Glutamatergic neuron (in vitro differentiated cells): ENCODE measurements around the gene DCUN1D2. TPM values are rescaled to one million over a fixed set of nuclear protein-coding genes. Genes with fewer than 3 reads are reported as not detected.

Source experiments
- DNase-seq: peaks from one replicate; pipeline ENCODE4 v3.0.0; 2022
- H3K27ac Mint-ChIP-seq: one replicate; pipeline ENCODE4 v1.8.0; 2020; ENCODE audit warnings: mild to moderate bottlenecking, mixed read lengths, inconsistent platforms; ENCODE audit not compliant: unreplicated experiment
- H3K27me3 Mint-ChIP-seq: one replicate; pipeline ENCODE4 v1.8.0; 2020; ENCODE audit warnings: mild to moderate bottlenecking, moderate library complexity, mixed read lengths, inconsistent platforms; ENCODE audit not compliant: unreplicated experiment
- H3K36me3 Mint-ChIP-seq: one replicate; pipeline ENCODE4 v1.8.0; 2020; ENCODE audit warnings: mild to moderate bottlenecking, mixed read lengths, inconsistent platforms; ENCODE audit not compliant: unreplicated experiment
- H3K4me1 Mint-ChIP-seq: one replicate; pipeline ENCODE4 v1.8.0; 2020; ENCODE audit warnings: mild to moderate bottlenecking, low read depth, mixed read lengths, inconsistent platforms; ENCODE audit not compliant: unreplicated experiment
- H3K4me3 Mint-ChIP-seq: one replicate; pipeline ENCODE4 v1.8.0; 2020; ENCODE audit warnings: mild to moderate bottlenecking, mixed read lengths, inconsistent platforms; ENCODE audit not compliant: unreplicated experiment
- H3K9me3 Mint-ChIP-seq: one replicate; pipeline ENCODE4 v1.8.0; 2020; ENCODE audit warnings: mild to moderate bottlenecking, moderate library complexity, mixed read lengths, inconsistent platforms; ENCODE audit not compliant: unreplicated experiment
- total RNA-seq: library from RNA; stranded (reverse); fragmentation: NEBNext Ultra II Directional; extraction: Animal tissue kit (Norgen Biotek cat#: 25700); gene quantifications from one replicate; pipeline ENCODE4 v1.2.1, GENCODE V29; 2021; ENCODE audit not compliant: unreplicated experiment
- TF ChIP-seq, protein P1 (sequence below): fragments of 200-600 bp; sonication (generic); IDR thresholded peaks from one replicate; pipeline ENCODE4 v1.5.0; 2021; ENCODE audit not compliant: partially characterized antibody, unreplicated experiment

DCUN1D2 gene
- total RNA-seq, 1 donor from 2014 or later = 97.7 TPM

DNA sequence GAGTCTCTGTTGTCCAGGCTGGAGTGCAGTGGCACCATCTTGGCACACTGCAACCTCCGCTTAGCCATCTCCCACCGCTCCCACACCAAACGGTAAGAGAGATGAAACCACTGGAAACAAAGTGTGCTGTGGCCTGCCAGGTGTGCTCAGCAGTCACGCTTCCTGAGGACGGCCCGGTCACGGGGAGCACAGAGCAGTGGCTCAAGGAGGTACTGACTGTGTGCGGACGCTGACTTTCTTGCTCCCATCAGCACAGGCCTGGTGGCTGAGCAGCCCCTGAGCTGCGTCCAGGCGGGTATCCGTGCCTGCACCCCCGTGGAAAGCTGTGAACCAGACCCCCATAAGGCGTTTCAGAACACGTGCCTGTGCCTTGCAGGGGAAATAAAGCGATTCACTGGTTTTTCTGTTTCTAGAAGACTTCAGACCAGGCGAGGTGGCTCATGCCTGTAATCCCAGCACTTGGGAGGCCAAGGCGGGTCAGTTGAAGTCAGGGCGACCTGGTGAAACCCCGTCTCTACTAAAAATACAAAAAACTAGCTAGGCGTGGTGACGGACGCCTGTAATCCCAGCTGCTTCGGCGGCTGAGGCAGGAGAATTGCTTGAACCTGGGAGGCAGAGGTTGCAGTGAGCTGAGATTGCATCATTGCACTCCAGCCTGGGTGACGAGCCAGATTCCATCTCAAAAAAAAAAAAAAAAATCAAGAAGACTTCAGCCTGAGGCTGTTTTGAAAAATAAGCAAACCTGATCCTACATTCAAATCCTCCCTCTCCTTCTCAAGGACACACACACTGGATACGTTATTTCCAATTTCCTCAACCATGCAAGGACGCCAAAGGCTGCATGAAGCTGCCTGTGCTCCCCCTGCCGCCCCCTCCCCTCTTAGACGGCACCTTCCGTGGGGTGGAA lies 62.7 kb downstream of the DCUN1D2 start:
- Mint-ChIP-seq H3K4me3 (no peak overlapping the region), H3K36me3 (peaks cover 4% of the 10 kb centered on the region), H3K27ac (peak overlapping the region; percentile 12), H3K27me3 (peaks cover 6% of the 10 kb centered on the region), H3K9me3 (peaks cover 2% of the 10 kb centered on the region), H3K4me1 (peaks cover 11% of the 10 kb centered on the region)
- TF ChIP-seq, protein P1, sequence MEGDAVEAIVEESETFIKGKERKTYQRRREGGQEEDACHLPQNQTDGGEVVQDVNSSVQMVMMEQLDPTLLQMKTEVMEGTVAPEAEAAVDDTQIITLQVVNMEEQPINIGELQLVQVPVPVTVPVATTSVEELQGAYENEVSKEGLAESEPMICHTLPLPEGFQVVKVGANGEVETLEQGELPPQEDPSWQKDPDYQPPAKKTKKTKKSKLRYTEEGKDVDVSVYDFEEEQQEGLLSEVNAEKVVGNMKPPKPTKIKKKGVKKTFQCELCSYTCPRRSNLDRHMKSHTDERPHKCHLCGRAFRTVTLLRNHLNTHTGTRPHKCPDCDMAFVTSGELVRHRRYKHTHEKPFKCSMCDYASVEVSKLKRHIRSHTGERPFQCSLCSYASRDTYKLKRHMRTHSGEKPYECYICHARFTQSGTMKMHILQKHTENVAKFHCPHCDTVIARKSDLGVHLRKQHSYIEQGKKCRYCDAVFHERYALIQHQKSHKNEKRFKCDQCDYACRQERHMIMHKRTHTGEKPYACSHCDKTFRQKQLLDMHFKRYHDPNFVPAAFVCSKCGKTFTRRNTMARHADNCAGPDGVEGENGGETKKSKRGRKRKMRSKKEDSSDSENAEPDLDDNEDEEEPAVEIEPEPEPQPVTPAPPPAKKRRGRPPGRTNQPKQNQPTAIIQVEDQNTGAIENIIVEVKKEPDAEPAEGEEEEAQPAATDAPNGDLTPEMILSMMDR = no peak
- DNase-seq = no peak

DNA sequence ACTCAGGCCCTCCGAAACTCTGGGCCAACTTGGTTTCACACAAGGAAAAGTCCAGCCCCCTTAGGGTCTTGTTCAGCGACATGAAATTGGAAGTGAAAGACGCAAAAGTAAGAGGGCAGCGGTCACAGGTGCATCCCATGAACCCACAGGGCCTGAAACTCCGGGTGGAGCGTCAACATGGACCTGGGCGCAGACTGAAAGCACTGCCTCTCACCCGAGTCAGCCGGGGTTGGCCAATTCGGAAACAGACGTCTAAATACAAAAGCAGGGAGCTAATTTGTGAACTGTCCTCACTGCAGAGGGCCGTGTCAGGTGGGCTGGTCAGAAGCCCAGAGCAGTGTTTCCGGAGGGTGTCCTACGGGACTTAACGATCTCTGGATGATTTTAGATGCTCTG lies 63.9 kb downstream of the DCUN1D2 start:
- H3K4me1 Mint-ChIP-seq = peaks cover 13% of the 10 kb centered on the region
- no peak overlapping the region for H3K4me3 Mint-ChIP-seq
- no peak for DNase-seq
- peaks cover 4% of the 10 kb centered on the region for H3K36me3 Mint-ChIP-seq
- TF ChIP-seq, protein P1 = no peak
- no peak overlapping the region for H3K27ac Mint-ChIP-seq
- H3K9me3 Mint-ChIP-seq = peaks cover 2% of the 10 kb centered on the region
- peaks cover 6% of the 10 kb centered on the region for H3K27me3 Mint-ChIP-seq

DNA sequence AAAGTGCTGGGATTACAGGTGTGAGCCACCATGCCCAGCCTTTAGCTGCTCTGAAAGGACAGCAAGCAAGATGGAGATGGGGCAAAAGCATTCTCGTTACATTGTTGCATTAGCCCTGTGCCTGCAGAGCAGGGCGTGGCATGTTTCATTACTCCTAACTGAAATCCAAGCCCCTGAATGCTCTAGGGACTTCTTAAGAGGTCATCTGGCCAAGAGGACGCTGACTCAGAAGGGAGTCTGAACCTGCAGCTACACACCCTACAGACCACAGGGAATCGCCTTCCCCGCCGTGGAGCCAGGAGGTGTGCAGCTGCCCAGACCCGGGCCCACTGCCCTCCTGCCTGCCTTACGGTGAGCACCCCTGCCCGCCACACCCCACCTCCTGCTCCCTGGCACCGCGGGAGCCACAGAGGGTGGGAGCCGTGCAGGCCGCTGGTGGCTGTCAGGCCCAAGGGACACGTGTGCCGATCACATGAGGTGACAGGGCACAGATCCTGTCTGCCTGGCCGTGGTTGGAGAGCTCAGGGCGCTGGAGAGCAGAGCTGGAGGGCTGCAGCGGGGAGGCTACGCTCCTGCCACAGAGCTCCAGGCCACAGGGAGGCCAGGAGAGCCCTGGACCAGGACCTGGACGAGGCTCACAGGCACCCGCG lies 64.4 kb downstream of the DCUN1D2 start:
- TF ChIP-seq, protein P1 = no peak
- Mint-ChIP-seq H3K36me3 (peaks cover 4% of the 10 kb centered on the region), H3K9me3 (peaks cover 2% of the 10 kb centered on the region), H3K27ac (no peak overlapping the region), H3K27me3 (peaks cover 6% of the 10 kb centered on the region), H3K4me1 (peaks cover 13% of the 10 kb centered on the region), H3K4me3 (no peak overlapping the region)
- no peak for DNase-seq

DNA sequence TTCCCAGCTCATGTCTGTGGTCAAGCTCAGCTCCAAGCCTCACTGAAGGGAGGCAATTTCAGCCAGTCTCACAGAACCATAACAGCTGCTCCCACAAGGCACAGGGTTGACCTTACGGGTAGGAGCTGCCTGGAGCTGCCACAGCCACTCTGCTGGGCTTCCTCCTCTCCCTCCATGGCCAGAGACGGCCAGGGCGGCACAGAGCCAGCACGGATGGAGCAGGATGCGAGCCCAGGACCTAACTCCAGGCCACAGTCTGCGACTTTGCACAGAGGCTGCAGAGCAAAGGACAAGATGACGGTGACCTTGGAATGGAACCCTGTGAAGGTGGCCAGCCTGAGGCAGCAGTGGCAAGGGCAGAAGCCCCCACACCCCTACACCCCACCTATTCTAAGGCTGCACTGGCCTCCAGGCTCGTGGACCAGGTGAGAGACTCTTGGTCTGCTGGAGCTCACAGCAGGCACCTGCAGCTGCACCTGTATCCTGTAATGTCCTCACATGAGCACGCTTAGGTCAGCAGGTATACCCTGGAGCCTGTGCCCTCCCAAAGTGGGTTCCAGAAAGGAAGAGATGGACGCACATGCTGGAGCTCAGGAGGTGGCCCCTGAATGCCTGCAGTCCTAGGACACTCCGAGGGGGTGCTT lies 66.9 kb downstream of the DCUN1D2 start:
- Mint-ChIP-seq H3K27ac (no peak overlapping the region), H3K36me3 (no peaks in the 10 kb centered on the region), H3K27me3 (peaks cover 3% of the 10 kb centered on the region), H3K9me3 (peaks cover 3% of the 10 kb centered on the region), H3K4me1 (peaks cover 13% of the 10 kb centered on the region), H3K4me3 (no peak overlapping the region)
- no peak for DNase-seq
- TF ChIP-seq, protein P1 = no peak
